Neural cell (in vitro differentiated cells): ENCODE data around the gene CNTN4.

Experiments used
- CTCF ChIP-seq: fragments of 450-650 bp; IDR thresholded peaks from 2 replicates; pipeline ENCODE4 v1.5.1; 2014; ENCODE audit warnings: antibody characterized with exemption, mild to moderate bottlenecking, moderate library complexity; ENCODE audit not compliant: poor library complexity, severe bottlenecking
- EP300 ChIP-seq: fragments of 450-650 bp; conservative IDR thresholded peaks from 2 replicates; pipeline ENCODE4 v1.6.1; 2014; ENCODE audit warnings: antibody characterized with exemption, mild to moderate bottlenecking, moderate library complexity; ENCODE audit not compliant: poor library complexity, severe bottlenecking
- EZH2 ChIP-seq: fragments of 200-600, 300-800 bp; shearing (Covaris generic), sonication (generic); IDR thresholded peaks from 2 replicates; pipeline ENCODE4 v1.6.1; 2014; ENCODE audit warnings: antibody characterized with exemption, low read length, borderline replicate concordance, mild to moderate bottlenecking; ENCODE audit not compliant: insufficient read depth, poor library complexity, severe bottlenecking
- MXI1 ChIP-seq: fragments of 450-650 bp; conservative IDR thresholded peaks from 2 replicates; pipeline ENCODE4 v1.6.1; 2014; ENCODE audit warnings: antibody characterized with exemption, mild to moderate bottlenecking; ENCODE audit not compliant: poor library complexity, severe bottlenecking
- POLR2AphosphoS5 ChIP-seq: IDR thresholded peaks from 2 replicates; pipeline ENCODE4 v1.6.1; 2012
- RAD21 ChIP-seq: fragments of 450-650 bp; conservative IDR thresholded peaks from 2 replicates; pipeline ENCODE4 v1.6.1; 2014; ENCODE audit warnings: antibody characterized with exemption, mild to moderate bottlenecking, moderate library complexity
- REST ChIP-seq: IDR thresholded peaks from 2 replicates; pipeline ENCODE4 v1.6.1; 2012; ENCODE audit warnings: borderline replicate concordance
- SMC3 ChIP-seq: fragments of 450-650 bp; conservative IDR thresholded peaks from 2 replicates; pipeline ENCODE4 v1.6.1; 2014; ENCODE audit warnings: antibody characterized with exemption, mild to moderate bottlenecking, moderate library complexity; ENCODE audit not compliant: poor library complexity

DNA sequence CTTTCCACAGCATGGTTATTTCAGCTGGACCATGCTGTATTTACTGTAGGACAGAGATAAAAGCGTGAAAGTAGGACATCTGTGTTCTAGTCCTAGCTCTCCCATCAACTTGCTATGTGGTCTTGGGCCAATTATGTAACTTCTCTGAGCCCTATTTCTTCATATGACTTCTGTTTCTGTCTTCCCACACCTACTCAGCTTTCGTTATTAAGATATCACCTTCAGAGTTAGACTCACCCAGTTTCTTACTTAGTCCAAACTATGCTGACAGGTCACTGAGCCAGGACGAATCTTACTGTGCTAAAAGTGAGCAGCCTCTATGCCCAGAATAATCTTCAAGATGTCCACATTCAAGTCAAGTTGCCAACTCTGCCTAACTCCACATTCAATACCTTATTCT is 727.8 kb downstream of the CNTN4 start:
- TF ChIP-seq POLR2AphosphoS5, result no peak
- TF ChIP-seq CTCF, result no peak
- no peak for TF ChIP-seq EZH2
- TF ChIP-seq EP300, result no peak
- no peak for TF ChIP-seq REST
- TF ChIP-seq RAD21, result no peak
- no peak for TF ChIP-seq MXI1
- TF ChIP-seq SMC3, result no peak
